Inflammatory macrophage (primary cell): Measurements from ENCODE around the gene PRKN.

Experiments
- DNase-seq, 2 donors: peaks; one replicate each; pipeline ENCODE4 v3.0.0-alpha.2; 2020 to 2022

The PRKN gene

GRCh38 chr6:162226803-162227202 lies 500.8 kb downstream of the PRKN start:
- DNase-seq, result no peak

DNA sequence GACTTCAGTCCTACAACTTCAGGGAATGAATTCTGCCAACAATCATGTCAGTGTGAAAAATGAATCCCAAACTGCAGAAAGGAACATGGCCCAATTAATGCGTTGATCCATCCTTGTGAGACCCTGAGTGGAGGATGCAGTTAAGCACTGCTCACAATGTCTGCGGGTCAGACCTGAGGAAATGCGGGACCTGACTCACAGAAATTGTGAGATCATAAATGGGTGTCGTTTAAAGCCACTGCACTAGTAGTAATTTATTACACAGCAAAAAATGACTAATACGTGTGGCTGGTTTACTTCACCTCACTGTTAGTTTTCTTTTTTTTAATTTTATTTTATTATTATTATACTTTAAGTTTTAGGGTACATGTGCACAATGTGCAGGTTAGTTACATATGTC lies 505.0 kb downstream of the PRKN start:
- no peak for DNase-seq

DNA sequence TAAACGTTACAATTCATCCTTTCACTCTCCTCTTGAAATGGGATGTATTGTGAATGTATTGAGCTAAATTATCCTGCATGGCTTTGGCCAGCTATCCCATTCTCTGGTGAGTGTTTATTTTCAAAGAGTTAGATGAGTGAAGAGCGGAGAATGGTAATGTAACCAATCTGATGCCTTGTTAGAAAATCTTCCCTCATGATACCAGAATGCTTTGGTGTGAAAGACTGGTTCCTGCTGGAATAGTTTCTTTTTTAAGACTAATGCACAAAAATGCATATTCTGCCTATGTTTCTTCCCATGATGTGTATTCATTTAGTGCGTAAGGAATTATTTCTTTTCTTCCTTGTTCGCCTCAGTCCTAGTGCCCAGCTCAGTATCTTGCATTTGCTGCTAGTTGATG lies 506.7 kb downstream of the PRKN start:
- DNase-seq, result no peak

DNA sequence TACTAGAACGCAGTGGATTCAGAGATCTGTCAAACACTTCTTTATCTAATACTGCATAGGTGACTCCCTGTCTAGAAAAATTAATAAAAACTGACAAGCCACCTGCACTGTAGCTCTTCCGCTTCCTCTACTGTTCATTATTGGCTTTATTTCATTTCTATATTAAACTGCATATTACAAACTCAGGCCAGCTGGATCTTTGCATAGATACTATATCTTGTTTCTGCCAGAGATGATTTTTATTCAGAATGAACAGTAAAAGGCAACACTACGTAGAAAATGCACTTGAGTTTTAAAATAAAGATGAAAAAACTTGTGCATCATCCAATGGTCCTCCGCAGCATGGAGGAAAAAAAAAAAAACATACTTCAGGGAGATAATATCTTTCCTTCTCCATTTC lies 508.3 kb downstream of the PRKN start:
- DNase-seq, result no peak

GRCh38 chr6:162217811-162218493 lies 509.6 kb downstream of the PRKN start:
- no peak for DNase-seq

DNA sequence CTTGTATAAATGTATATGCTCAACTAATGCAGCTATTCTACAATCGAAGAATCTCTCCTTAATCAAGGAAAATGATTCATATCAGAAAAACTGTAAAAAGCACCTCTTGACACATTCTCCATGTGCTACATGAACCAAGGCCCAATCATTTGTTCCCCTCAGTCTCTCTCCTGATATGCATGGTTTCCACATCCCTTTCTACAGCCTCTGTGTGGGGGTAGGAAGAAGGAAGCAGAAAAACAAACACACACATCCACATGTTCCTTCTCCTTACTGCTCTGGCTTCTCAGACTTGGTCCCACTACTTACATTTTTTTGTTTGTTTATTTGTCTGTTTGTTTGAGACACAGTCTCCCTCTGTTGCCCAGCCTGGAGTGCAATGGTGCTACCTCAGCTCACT lies 510.5 kb downstream of the PRKN start:
- peak; percentile 45 to 66 for DNase-seq

DNA sequence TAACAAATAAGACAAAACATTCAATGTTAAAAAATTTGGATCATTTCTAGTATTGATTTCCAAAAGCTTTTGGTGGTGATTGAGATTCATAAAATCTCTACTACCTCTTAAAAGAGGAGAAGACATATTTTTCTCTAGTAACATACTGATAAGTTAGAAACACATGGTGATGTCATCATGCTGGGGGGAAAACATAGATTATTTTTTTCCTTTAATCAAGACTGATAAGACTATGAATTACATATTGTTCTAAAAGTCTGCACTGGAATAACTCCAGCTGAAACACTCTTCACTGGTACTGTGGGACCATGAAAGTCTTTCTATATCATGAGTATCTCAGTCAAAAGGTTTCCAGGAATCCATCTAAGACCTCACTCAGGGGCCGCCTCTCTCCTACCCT lies 515.8 kb downstream of the PRKN start:
- DNase-seq, result no peak

- DNase-seq, result no peak
These were observed 516.5 kb downstream of the PRKN start for GRCh38 chr6:162211022-162211421.

DNA sequence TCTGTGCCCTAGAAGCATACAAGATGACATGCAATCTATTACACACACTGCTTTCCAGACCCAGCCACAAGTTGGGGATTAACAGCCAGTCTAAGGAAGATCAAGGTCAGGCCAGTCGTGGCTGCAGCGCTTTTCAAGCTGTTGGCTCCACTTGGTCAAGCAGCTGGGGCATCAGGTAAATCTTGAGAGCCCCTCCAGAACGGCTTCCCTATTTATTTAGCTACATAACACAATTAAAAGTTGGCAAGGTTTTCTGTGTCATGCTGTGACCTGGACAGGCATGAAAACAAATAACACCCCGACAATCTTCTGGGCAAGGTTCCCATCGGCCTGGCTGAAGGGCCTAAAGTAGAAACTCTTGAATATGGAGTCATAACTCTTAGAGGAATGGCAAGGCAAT lies 524.3 kb downstream of the PRKN start:
- DNase-seq, result no peak

DNA sequence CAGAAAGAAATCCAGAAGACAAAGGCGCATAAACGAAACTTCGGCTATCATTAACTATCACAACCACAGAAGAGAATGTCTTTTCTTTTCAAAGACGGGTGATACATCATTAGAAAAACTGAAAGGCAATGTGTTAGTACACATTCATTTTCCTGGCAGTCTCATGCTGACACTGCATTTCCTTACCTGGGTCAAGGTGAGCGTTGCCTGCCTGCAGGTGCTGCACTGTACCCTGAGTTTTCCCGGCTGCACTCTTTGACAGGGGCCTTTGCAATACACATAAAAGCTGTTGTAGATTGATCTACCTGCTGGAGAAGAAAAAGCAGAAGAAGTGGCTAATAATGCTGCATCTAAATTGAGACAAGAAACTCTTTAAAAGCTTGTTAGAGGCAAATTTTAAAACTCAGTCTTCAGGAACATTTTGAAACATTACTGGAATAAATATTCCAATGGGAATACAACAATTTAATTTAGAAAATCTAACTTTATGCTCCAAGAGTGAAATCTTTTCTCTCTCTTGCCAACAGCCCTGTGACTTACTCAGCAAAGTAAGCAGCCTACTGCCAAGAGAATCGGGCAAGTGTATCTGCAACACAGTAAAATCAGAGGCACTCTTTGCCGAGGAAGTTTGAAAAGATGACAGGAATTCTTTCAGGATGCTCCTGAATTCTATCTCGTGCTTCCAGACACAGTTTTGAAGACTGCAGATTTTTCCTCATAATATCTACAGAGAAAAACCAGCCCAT lies 526.4 kb downstream of the PRKN start:
- no peak for DNase-seq

GRCh38 chr6:162200041-162200440 lies 527.5 kb downstream of the PRKN start:
- DNase-seq, result no peak

DNA sequence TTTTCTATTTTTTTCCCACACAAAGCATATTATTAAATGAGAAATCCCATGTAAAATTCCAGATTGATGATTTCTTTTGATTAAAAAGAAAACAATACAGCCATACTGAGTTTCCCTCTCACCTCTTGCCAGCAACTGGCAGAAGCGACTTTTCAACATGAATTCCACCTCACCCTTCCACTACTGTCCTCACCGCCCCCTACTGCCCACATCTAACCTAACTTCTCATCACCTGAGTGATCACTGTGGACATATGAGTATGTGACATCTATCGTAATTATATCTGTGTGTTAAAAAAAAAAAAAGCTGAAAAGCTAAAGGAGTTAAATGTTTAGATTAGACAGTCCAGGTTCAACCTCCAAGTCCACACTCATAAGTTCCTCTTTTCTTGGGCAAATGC lies 528.6 kb downstream of the PRKN start:
- DNase-seq, result no peak

DNA sequence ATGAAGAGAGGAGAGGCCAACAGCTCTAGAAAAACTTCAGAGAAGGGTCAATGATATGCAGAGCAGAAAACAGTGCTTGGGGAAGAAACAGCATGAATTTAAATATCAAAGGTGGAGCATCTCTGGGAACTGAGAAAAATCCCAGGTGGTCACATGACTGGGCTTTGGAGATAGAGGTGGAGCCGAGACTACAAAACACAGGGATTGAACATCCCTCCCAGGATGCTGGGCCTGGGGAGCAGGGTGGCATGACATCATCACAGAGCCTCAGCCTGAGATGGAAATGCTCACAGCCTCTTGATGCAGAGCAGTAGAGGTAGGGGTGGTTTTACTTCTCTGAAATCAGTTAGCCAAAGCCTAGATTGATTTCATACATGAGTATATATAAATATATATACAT lies 529.5 kb downstream of the PRKN start:
- DNase-seq, result no peak

- no peak for DNase-seq
These were observed 532.1 kb downstream of the PRKN start for GRCh38 chr6:162195441-162195840.

- no peak for DNase-seq
These were observed 536.6 kb downstream of the PRKN start for GRCh38 chr6:162190981-162191380.

DNA sequence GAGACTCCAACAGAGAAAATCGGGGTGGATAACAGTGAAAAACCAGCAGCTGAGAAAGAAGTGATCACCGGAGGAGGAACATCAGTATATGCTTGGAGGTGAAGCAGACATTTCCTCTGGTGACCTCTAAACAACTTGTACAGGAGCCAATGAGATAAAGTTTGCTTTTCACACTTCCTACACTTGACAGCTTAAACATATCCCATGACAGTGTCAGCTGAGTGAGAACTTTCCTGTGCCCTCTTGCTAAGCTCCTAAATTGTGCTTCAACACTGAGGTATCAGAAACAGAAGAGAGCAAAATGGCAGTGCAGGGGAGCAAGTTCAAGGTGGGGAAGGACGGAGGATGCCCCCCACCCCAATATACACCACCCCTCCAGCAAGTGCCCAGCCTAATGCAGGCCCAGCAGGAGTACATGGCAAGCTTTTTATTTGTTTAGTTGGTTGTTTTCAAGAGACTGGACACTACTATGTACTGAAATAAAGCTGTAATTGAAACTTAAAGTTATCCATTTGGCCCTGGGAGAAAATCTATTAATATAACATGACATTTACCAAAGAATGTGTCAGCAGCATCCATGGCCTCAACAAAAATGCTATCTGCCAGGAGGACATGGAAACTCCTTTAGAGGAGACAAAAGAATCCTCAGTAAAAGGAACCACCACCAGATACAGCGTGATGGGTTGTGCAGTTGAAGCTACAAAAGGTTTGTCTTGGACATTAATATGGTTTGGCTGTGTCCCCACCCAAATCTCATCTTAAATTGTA lies 540.2 kb downstream of the PRKN start:
- DNase-seq, result no peak

GRCh38 chr6:162184465-162184864 lies 543.1 kb downstream of the PRKN start:
- DNase-seq, result peak; percentile 70 to 83

GRCh38 chr6:162181741-162182401 lies 545.7 kb downstream of the PRKN start:
- peak; percentile 49 to 82 for DNase-seq

DNA sequence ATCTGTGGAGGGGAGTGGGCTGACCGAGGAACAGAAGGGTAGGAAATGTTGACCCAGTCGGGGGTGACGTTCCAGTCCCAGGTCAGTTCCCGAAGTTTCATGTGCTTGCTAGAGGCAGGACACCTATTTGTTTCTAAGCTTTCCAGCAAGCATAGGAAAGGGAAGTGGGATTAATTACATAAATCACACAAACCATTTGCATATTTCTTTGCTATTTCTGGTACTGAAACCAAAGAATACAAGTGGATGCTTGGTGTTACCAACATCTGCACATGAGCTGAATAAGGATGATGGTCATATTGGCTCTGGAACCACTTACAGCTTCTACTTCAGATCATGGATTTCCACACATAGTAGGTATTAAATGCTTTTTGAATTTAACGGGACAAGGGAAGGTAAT lies 546.5 kb downstream of the PRKN start:
- peak in 1 of 2 donors; percentile 32 for DNase-seq

DNA sequence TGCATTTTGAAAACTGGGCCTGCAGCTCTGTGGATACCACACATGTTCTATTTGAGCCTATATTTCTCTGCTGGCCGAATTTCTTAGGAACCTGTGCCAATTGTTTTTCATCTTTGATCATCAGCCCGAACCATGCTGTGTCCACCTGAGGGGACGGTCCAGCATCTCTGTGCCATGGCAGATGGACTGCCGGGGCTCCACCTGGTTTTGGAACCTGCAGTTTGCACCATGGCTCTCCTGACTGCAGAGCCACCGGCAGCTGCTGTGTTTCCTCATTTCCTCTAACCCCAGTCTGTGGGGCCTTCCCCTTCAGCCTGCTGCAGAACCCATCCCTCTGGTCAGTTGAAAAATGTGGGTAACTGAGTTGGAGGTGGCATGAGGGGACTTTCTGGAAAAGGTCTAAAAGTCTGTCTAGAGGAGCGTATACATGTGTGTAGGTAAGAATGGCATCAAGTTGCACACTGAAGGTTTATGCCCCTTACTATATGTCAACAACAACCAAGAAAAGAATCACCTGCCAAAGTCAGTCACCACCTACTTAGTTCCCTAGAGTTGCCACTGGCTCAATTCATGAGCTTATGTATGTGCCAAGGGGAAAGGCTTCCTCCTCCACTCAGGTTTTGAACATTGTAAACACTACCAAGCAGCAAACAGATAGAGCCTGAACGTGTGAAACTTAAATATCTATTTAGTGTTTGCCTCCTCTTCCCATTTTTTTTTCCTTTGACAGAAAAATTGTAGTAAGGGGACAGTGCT lies 548.2 kb downstream of the PRKN start:
- peak in 1 of 2 donors; percentile 16 for DNase-seq

GRCh38 chr6:162178666-162179065 lies 548.9 kb downstream of the PRKN start:
- DNase-seq, result no peak

- DNase-seq, result no peak
These were observed 549.3 kb downstream of the PRKN start for GRCh38 chr6:162178266-162178665.
